Bronchial epithelial cell (primary cell): Measurements from ENCODE around the gene KCNJ4. TPM values are rescaled to one million over a fixed set of nuclear protein-coding genes. Genes with fewer than 3 reads are reported as not detected.

Experiments
- DNase-seq: peaks from one replicate; pipeline ENCODE4 v3.0.0-alpha.2; 2010; ENCODE audit warnings: low read depth
- FAIRE-seq: peaks from 2 replicates; lab custom pipeline; 2011; peaks lifted over from hg19 to GRCh38; lab: Jason Lieb, UNC
- H3K27me3 ChIP-seq: 2 replicates; pipeline ENCODE4 v1.5.1; 2011; ENCODE audit warnings: low read length; ENCODE audit not compliant: control insufficient read depth, insufficient read depth
- H3K36me3 ChIP-seq: 2 replicates; pipeline ENCODE4 v1.5.1; 2011; ENCODE audit warnings: low read length; ENCODE audit not compliant: control insufficient read depth, insufficient read depth
- H3K4me3 ChIP-seq: 2 replicates; pipeline ENCODE4 v1.5.1; 2011; ENCODE audit warnings: mild to moderate bottlenecking, low read depth, low read length, control low read depth
- CTCF ChIP-seq: IDR thresholded peaks from 2 replicates; pipeline ENCODE4 v1.5.1; 2011; ENCODE audit warnings: mild to moderate bottlenecking, moderate library complexity, low read length, control low read depth, inconsistent platforms; ENCODE audit not compliant: insufficient read depth, severe bottlenecking
- total RNA-seq: library from RNA; depleted of rRNA; stranded (reverse); fragments of >200 nt; gene quantifications from 2 replicates; pipeline ENCODE4 v1.2.1, GENCODE V29; 2014

KCNJ4 gene
- total RNA-seq, 1 donor from 2014 or later, result not detected

- Histone ChIP-seq H3K4me3 (no peak overlapping the region), H3K36me3 (no peaks in the 10 kb centered on the region), H3K27me3 (peaks cover 2% of the 10 kb centered on the region)
- FAIRE-seq (no peak), DNase-seq (no peak)
- no peak for TF ChIP-seq CTCF
Observed at GRCh38 chr22:38418589-38418988, 36.4 kb downstream of the KCNJ4 start.

DNA sequence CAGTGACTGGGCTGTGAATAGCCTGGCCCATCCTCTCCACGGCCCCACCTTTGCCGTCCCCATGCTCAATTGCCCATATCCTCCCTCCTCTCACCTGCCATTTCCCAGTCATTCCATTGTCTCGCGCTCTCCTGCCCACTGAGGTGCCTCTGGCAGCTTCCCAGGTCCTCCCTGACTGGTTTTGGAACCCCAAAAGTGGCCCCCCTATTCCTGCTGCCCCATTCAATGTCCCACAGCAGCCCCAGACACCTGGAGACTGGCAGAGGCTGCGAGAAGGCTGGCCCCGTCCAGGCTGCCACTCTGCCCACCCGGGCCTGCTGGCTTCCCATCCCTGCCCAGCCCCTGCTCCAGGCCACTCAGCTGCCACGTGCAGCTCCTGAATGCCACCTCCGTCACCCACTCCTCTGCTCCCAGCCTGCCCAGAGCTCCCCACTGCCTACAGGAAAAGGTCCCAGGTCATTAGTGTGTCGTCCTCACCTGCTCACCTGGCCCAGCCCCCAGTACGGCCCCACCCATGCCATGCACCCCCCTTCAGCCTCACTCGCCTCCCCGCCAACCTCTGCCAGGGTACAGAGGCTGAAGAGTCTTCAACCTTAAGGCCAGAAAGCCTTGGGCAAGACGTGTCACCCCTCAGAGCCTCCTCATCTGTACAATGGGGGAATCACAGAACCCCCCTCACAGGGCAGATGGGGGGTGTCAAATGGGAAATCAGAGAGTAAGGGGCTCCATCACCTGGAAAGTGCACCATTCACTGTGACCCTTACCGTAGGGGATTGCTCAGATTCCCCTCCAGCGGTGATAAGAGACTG, 37.5 kb downstream of the KCNJ4 start:
- DNase-seq (no peak), FAIRE-seq (no peak)
- Histone ChIP-seq H3K36me3 (no peaks in the 10 kb centered on the region), H3K27me3 (peaks cover 2% of the 10 kb centered on the region), H3K4me3 (no peak overlapping the region)
- no peak for TF ChIP-seq CTCF

DNA sequence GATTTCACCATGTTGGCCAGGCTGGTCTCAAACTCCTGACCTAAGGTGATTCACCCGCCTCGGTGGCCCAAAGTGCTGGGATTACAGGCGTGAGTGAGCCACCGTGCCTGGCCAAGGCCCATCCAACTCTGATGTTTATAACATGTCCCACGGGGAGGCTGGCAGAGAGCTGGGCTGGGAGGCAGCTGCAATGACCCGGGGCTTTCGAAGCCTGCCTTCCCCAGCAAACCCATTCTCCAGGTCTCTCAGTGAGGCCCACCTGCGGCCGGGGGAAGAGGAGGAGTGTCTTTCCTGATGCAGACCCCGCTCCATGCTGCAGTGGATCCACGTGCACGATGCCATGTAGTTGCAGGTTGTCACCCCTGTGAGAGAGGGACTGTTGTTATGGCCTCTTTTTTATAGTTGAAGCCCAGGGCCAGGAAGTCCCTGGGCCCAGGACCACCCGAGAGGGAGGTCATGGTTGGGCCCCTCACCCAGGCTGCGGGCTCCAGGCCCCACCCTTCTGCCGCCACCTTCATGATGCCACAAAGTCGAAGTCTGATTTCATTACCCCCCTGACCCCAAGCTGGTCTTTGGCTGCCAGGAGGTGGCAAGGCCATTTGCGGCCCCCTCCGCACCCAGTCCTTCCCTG, 38.3 kb downstream of the KCNJ4 start:
- Histone ChIP-seq H3K36me3 (no peaks in the 10 kb centered on the region), H3K27me3 (peaks cover 3% of the 10 kb centered on the region), H3K4me3 (no peak overlapping the region)
- TF ChIP-seq CTCF, result no peak
- FAIRE-seq (no peak), DNase-seq (no peak)

DNA sequence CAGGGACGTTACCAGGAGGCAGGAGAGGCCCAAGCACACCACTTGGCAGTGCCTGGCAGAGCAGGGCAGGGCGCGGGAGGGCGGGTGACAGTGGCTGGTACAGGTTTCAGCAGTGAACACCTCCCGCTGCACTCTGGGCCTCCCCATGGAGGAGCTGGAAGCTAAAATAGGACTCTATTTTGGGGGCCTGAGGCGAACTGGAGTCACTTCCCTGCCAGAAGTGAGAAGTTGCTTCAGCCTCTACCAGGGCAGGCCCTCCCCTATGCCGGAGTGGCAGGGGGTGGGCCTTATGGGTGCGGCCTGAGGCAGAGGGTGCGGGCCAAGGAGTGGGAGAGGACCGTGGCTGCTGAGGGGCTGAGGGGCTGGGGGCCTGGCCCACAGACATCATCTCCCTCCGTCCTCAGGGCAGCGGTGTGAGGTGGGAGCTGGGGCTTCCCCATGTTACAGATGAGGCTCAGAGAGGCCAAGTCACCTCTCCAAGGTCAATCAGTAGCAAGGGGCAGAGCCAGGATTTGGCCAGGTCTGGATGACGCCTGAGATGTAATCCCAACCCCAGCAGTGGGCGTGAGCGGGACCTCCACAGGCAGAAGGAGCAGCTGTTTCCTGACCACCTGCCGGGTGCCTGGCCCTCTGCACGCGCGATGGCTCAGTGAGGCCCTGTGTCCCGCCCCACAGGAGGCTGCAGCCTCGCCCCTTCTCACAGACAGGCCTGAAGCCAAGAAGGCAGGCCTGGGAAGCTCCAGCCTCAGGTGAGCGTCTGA, 39.3 kb downstream of the KCNJ4 start:
- H3K36me3 ChIP-seq, result no peaks in the 10 kb centered on the region
- no peak for DNase-seq
- H3K27me3 ChIP-seq, result peaks cover 3% of the 10 kb centered on the region
- no peak overlapping the region for H3K4me3 ChIP-seq
- no peak for TF ChIP-seq CTCF
- no peak for FAIRE-seq

DNA sequence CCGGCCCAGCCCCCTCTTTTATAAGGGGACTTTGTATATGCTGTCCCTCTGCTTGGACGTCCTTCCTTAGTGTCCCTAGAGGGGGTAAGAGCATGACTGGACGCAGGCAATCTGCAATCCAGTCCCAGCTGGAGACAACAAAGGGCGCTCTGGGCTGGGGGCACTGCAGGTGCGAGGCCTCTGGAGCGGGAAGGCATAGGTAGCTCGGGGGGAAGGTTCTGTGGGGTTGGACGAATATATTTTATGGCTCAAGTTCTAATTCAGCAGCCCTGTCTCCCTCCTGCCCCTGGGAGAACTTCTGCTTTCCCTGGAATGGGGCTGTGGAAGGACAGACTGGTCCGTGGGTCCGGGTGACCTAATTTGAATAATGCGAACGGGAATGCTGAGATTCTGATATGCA, 40.0 kb downstream of the KCNJ4 start:
- Histone ChIP-seq H3K27me3 (peaks cover 3% of the 10 kb centered on the region), H3K36me3 (no peaks in the 10 kb centered on the region), H3K4me3 (no peak overlapping the region)
- DNase-seq (no peak), FAIRE-seq (no peak)
- no peak for TF ChIP-seq CTCF
